ENCODE data around the gene MBD4. TPM values are rescaled to one million over a fixed set of nuclear protein-coding genes. Genes with fewer than 3 reads are reported as not detected.
A peak's percentile ranks its signal among the peaks of the same experiment; 100 is the strongest.

MBD4 gene
- total RNA-seq, 4 donors from 2014 or later: 15.5 to 42.0 (median 32.8) TPM

DNA sequence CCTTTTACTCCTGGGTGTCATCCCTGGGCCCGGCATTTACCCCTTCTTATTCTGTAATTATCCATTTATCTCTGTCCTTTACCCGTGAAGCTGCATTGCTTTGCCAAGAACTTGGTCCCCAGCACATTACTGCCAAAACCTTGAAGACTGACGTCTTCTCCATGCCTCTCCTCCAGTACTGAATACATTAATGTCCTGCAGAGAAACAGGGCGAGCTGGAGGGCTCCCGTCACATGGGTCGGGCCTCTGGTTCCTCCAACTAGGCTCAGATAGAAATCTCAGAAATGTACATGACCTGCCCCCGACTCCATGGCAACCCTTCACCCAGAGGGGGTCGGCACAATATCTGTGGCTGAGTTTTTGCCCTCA, 11.8 kb downstream of the MBD4 start:
- H3K4me3 ChIP-seq: peak overlapping the region; percentile 19 to 55 (median 44)
- peaks cover 0 to 35% (median 0%) of the 10 kb centered on the region in 3 donors for H3K36me3 ChIP-seq
- WGBS, 2 donors: 10 to 12% methylated on average over 8 of the region's 8 CpGs
- H3K9me3 ChIP-seq: no peaks in the 10 kb centered on the region
- DNase-seq (ENCODE audit: low spot score in 2 of 2): no peak
- H3K27me3 ChIP-seq: no peaks in the 10 kb centered on the region
- TF ChIP-seq, protein P1, sequence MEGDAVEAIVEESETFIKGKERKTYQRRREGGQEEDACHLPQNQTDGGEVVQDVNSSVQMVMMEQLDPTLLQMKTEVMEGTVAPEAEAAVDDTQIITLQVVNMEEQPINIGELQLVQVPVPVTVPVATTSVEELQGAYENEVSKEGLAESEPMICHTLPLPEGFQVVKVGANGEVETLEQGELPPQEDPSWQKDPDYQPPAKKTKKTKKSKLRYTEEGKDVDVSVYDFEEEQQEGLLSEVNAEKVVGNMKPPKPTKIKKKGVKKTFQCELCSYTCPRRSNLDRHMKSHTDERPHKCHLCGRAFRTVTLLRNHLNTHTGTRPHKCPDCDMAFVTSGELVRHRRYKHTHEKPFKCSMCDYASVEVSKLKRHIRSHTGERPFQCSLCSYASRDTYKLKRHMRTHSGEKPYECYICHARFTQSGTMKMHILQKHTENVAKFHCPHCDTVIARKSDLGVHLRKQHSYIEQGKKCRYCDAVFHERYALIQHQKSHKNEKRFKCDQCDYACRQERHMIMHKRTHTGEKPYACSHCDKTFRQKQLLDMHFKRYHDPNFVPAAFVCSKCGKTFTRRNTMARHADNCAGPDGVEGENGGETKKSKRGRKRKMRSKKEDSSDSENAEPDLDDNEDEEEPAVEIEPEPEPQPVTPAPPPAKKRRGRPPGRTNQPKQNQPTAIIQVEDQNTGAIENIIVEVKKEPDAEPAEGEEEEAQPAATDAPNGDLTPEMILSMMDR (IDR thresholded peaks at IDR 0.05): no peak
- TF ChIP-seq POLR2A (IDR thresholded peaks at IDR 0.05) (no peak), EP300 (IDR thresholded peaks at IDR 0.05) (no peak)
- H3K27ac ChIP-seq: no peak overlapping the region
- peaks cover 0 to 16% (median 4%) of the 10 kb centered on the region in 4 donors for H3K4me1 ChIP-seq

DNA sequence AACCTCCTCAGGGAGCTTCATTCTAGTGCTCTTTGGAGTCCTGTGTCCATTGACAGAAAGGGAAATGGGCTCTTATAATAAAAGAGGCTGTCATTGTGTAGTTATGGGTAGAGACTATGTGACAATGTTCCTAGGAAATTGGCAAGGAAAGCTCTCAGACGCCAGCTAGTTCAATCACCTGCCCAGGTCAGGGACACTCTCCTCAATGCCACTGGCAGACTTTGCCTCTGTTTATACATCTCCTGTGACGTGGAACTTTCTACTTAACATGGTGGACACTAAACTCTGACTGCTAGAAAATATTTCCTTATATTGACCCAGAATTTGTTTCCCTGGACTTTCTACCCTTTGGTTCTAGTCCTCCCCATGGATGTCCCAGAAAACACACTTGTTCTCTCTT, 14.1 kb downstream of the MBD4 start:
- peaks cover 0 to 16% (median 4%) of the 10 kb centered on the region in 4 donors for H3K4me1 ChIP-seq
- no peak overlapping the region for H3K27ac ChIP-seq
- no peak for DNase-seq (ENCODE audit: low spot score in 2 of 2)
- H3K36me3 ChIP-seq: peaks cover 0 to 11% (median 0%) of the 10 kb centered on the region in 3 donors
- H3K9me3 ChIP-seq: no peaks in the 10 kb centered on the region
- H3K27me3 ChIP-seq: no peaks in the 10 kb centered on the region
- TF ChIP-seq POLR2A (IDR thresholded peaks at IDR 0.05) (no peak), EP300 (IDR thresholded peaks at IDR 0.05) (no peak)
- TF ChIP-seq, protein P1 (IDR thresholded peaks at IDR 0.05): no peak
- no peak overlapping the region for H3K4me3 ChIP-seq
- WGBS, 2 donors: 69 to 70% methylated on average over 2 of the region's 2 CpGs

DNA sequence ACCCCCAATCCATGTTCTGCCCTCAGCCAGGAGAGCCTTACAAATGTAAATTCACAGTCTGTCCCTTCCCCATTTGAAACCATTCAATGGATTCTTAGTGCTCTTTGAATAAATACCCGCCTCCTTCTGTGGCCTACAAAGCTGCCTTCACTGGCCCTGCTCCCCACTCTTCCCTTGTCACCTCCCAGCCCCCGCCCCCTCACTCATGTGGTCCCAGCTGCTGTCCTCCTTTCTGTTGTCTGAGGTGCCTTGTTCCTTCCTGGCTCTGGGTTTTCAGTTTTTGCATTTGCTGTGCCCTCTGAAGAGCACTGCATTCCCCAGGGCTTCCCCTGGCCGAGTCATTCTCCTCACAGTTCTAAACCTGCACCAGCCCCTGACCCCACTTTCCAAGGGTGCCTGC, 14.5 kb downstream of the MBD4 start:
- H3K36me3 ChIP-seq: peaks cover 0 to 7% (median 0%) of the 10 kb centered on the region in 3 donors
- no peak overlapping the region for H3K4me3 ChIP-seq
- 60 to 63% methylated on average over 3 of the region's 3 CpGs for WGBS, 2 donors
- no peaks in the 10 kb centered on the region for H3K27me3 ChIP-seq
- no peak for DNase-seq (ENCODE audit: low spot score in 2 of 2)
- no peak overlapping the region for H3K27ac ChIP-seq
- peaks cover 0 to 16% (median 4%) of the 10 kb centered on the region in 4 donors for H3K4me1 ChIP-seq
- no peaks in the 10 kb centered on the region for H3K9me3 ChIP-seq
- TF ChIP-seq, protein P1 (IDR thresholded peaks at IDR 0.05): no peak
- TF ChIP-seq POLR2A (IDR thresholded peaks at IDR 0.05) (no peak), EP300 (IDR thresholded peaks at IDR 0.05) (no peak)

DNA sequence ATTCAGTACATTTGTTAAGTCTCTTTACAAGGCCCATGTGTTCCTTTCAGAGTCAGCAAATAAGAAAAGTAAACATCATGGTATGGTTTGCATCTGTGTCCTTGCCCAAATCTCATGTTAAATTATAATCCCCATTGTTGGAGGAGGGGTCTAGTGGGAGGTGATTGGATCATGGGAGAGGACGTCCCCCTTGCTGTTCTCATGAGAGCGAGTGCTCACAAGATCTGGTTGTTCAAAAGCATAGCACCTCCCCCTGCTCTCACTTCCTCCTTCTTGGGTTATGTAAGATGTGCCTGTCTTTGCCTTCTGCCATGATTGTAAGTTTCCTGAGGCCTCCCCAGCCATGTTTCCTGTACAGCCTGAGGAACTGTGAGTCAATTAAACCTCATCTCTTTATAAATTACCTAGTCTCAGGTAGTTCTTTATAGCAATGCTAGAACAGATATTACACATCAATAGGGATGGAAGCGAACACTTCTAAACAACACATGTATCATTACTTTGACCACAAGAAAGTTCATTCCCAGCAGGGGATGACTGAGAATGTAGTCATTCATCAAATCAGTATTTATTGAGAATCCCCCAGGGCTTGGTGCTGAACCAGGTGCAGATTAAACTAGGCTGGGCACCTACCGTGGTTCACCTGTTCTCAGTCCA, 15.4 kb downstream of the MBD4 start:
- H3K9me3 ChIP-seq: no peaks in the 10 kb centered on the region
- WGBS, 2 donors: 68 to 75% methylated on average over 4 of the region's 4 CpGs
- peaks cover 0 to 16% (median 4%) of the 10 kb centered on the region in 4 donors for H3K4me1 ChIP-seq
- H3K4me3 ChIP-seq: no peak overlapping the region
- no peaks in the 10 kb centered on the region for H3K27me3 ChIP-seq
- no peaks in the 10 kb centered on the region for H3K36me3 ChIP-seq
- TF ChIP-seq, protein P1 (IDR thresholded peaks at IDR 0.05): no peak
- DNase-seq (ENCODE audit: low spot score in 2 of 2): no peak
- no peak overlapping the region for H3K27ac ChIP-seq

DNA sequence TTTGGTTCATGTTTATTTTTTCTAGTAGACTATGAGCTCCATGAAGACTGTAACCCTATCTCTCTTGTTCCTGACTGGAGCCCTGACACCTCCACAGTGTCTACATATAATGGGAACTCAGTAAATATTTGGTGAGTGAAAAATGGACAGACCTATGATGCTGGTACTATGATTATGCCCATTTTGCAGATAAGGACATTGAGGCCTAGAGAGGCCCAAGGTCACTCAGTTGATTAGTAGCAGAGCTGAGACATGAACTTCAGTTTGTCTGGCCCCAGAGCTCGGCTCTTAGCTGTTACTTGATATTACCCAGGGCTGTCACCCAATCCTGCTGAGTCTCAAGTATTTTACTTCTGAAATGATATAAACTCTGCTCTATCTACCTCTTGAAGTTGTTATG, 16.9 kb downstream of the MBD4 start:
- 91 to 93% methylated on average over 1 of the region's 1 CpG for WGBS, 2 donors
- Histone ChIP-seq H3K9me3 (no peaks in the 10 kb centered on the region), H3K36me3 (no peaks in the 10 kb centered on the region), H3K27ac (no peak overlapping the region), H3K27me3 (no peaks in the 10 kb centered on the region), H3K4me3 (no peak overlapping the region), H3K4me1 (peaks cover 0 to 6% (median 2%) of the 10 kb centered on the region in 4 donors)
- no peak for DNase-seq (ENCODE audit: low spot score in 2 of 2)
- no peak for TF ChIP-seq POLR2A (IDR thresholded peaks at IDR 0.05)
- TF ChIP-seq, protein P1 (IDR thresholded peaks at IDR 0.05): no peak
- no peak for TF ChIP-seq EP300 (IDR thresholded peaks at IDR 0.05)
